NCI-H2196 treated with DMSO at 0.1 percent for 48 hours (cell line): Measurements from ENCODE around the gene ACOT11.

Experiments used
- DNase-seq: peaks from one replicate; lab custom pipeline; 2025; ENCODE audit not compliant: unreplicated experiment; lab: John Stamatoyannopoulos, UW

ACOT11 gene

DNA sequence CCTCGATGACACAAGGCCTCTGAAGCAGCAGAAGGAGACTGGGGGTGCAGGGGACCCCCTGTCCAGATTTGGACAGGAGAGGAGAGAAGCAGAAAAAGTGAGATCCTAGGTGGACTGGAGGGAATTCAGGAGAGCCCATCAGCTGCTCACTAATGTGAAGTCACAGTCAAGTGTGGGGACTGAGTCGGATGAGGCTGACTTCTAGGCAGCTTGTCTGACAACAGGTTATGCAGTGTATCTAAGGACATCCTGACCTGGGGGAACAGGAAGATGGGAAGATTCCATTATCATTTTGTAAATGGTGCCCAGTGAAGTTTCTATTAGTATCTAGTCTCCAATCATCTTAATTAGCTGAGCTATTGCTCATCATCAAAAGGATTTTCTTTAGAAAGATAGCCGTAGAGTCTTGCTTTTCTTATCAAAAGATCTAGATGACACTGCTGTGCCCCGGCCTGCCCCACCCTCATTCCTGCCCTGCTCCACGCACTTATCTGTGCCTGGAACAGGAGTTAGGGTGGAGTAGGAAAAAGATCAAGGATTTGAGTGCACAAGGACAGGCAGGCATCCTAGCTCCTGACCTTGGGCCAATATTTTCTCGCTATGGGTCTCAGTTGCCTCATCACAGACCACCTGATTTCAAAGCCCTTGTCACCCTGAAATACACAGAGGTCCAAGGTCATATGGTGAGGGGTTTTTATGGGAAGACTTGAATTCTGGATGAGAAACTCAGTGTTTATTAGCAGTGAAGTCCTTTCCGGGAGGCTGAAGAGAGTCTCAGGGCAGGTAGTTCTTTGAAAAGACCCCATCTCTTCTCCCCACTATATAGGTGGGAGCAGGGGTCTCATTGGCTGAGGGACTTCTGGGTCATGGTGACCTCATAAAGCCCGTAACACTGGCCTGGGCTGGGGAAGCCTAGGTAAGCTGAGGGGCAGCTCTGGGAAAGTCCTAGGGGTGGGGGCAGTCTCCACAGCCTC lies 93.1 kb downstream of the ACOT11 start, which contains the start of gene MROH7:
Gene MROH7 (plus strand): TSS at position 924 of the 974 bp plus-strand sequence. CDS start 11,141 bp downstream, outside the sequence.
- DNase-seq, result no peak

DNA sequence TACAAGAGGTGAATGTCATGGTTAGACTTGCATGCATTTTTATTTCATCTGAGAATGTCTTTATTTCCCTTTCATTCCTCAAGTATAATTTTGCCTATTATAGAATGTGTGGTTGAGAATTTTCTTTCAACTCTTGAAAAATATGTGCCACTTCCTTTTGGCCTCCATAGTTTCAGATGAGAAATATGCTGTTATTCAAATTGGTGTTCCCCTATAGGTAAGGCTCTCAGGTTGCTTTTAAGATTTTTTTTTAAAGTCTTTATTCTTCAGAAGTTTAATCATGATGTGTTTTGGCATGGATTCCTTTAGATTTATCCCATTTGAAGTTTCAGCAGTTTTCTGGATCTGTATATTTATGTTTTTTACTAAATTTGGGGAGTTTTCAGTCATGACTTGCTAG lies 95.7 kb downstream of the ACOT11 start:
- DNase-seq, result no peak

DNA sequence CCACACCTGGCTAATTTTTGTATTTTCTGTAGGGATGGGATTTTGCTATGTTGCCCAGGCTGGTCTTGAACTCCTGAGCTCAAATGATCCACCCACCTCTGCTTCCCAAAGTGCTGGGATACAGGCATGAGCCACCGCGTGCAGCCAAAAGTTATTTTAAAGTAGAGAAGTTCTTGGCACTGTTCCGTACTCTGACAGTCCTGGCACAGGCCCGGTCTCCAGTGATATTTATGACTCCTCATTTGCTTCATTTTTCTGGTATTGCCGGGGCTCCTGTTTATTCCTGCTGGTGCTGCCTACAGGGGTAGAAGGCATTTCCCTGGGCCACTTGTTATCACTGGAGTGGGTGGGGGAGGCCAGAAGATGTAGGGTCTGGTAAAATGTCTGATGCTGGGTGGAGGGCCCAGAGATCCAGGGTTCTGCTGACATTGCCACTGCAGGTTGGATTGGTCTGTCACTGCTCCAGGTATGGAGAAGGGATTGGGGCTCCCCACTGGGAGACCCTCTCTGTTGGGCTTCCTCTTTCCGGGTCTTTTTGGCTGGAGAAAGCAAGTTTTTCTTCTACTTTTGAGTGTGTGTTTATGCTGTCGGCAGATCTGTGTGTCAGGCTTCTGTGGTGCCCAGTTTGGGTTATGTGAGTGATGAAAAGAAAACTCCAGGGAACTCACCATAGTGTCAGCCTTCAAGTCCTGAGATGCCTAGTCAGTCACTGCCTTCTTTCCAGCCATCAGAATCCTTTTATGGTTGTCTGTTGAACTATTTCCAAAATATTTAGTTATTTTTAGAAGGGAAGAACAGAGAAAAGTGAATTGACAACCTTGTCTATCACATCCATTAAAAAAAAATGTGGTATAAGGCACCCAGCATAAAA lies 98.0 kb downstream of the ACOT11 start:
- no peak for DNase-seq

DNA sequence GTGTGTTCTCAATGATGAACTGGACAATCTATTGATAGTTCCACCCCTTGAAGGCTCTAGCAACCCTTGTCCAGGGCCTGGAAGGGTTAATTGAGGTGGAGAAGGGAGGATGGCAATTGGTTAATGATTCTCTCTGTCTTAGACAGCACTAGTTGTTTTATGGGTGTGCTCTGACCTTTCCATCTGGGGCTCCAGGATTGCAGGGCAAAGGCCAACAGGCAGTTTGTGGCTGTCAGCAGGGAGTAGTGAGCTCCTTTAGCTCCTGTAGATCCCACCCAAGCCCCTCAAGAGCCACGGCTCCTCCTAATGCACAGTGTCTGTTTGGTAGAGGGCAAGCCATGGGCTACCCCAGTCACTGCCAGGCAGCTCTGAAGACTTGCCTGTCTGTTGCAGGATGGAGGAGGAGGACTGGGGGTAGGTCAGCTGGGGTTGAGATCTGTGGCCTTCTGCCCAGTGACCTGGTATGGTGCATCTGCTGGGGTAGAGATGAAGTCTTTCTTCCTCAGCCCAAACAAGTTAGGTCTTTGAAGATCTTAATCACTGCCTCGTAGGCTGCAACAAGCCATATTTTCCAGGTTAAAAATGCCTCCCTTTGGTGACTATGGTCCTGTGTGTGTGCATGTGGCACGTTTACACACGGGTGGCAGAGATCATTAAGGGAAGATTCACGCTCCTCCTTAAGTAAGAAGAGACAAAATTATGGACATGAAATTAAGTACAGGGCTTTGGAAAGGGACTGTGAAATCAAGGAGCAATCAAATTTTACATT lies 101.3 kb downstream of the ACOT11 start:
- no peak for DNase-seq

DNA sequence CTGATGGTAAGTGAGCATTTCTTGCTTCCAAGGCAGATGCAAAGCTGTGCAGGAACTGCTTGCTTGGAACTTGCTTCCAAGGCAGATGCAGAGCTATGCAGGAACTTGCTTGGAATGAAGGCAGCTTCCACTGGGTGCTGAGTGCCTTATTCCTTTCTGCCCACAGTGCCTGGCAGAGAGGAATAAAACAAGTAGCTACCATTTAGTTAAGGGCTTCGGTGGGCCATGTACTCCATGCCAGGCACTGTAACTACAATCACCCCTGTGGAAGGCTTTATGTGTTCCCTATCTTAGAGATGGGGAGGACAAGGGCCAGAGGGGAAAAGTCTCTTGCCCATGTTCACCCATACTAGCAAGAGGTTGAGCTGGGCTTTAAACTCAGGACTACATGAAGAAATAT lies 101.9 kb downstream of the ACOT11 start:
- no peak for DNase-seq

DNA sequence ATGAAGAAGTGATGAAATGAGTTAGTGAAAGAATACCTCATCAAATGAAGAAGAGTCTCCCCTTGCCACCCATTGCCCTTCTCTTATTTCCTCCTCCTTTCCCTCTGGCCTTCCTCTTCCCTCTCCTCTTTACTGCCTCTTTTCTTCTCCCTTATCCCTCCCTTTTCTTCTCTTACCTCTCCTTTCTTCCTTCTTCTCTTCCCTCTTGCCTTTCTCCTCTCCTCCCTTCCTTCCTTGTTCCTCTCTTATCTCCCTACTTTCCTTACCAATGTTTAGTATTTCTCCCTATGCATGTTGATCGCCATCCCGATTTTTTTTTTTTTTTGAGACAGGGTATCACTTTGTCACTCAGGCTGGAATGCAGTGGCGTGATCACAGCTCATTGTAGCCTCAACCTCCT lies 102.4 kb downstream of the ACOT11 start:
- no peak for DNase-seq

DNA sequence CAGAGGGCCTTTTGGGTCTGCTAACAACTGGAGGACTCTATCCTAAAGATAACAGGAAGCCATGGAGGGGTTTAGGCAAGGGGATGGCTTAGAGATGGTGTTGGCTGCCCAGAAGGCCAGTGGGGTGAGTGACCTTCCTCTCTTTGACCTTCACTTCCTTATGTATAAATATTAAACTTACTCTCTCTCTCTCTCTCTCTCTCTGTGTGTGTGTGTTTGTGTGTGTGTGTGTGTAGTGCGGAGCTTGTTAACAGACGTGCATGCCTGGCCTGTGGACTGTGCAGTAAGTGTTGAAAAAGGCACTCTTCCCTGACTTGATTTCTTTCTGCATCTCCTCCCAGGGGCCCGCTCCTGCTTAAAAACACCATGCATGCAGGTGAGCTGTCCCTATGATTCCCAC lies 103.6 kb downstream of the ACOT11 start:
- DNase-seq, result no peak

DNA sequence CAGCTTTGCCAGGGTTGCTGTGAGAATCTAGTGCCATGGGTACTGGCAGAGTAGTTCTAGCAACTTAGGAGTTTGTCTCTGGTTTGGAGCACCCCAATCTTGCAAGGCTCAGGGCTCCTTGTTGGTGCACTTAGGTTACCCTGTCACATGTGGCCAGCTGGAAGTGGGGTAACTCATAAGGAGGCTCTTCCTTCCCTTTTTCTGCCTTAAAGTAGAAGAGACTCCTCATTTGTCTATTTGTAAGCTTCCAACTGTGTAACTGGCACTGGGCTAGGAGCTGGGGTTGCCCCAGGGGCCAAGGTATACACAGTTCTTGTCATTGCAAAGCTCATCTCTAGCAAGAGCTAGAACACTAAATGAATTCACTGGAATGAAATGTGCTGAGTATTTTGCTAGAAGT lies 104.1 kb downstream of the ACOT11 start:
- DNase-seq, result no peak

DNA sequence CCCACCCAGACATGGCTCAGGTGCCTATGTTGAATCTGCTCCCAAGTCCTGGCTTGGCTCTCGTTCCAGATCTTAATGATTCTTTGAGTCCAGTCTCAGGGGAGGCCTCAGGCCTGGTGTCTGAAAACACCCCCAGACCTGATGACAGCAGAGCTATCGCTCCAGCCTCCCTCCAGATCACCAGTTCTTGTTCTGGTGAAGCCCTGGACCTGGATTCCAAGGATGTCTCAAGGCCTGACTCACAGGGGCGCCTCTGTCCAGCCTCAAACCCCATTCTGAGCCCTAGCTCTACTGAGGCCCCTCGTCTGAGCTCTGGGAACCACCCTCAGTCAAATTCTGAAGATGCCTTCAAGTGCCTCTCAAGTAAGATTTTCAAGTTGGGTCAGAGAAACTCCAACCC lies 105.0 kb downstream of the ACOT11 start:
- DNase-seq, result no peak

DNA sequence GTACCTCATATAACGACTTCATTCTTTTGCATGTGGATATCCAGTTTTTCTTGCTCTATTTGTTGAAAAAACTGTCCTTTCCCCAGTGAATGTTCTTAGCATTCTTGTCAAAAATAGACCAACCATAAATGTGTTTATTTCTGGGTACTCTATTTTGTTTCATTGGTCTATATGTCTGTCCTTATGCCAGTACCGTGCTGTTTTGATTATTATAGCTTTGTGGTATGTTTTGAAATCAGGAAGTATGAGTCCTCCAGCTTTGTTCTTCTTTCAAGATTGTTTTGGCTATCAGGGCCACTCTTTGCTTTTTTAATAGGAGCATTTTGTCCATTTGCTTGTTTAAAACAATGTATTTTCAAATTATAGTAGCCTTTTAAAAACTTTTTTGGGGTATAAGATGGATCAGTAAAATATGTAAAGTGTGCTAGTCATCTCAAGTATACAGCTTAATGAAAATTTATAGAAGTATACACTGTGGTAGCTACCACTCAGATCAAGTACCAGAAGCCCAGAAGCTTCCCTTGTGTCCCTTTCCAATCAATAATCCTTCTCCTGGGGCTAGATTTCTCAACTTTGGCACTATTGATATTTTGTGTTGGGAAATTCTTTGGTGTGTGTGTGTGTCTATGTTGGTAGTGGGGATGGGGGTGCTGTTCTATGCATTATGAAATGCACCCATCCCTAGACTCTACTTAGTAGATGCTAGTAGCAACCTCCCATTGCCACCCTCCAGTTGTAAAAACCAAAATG lies 110.3 kb downstream of the ACOT11 start:
- DNase-seq, result no peak
